ENCODE results near the gene STXBP6. TPM values are rescaled to one million over a fixed set of nuclear protein-coding genes. Genes with fewer than 3 reads are reported as not detected.

The STXBP6 gene
- total and polyA plus RNA-seq, 7 experiments from 2014 or later = not detected

- no peak overlapping the region for H3K4me3 Mint-ChIP-seq
- Histone ChIP-seq H3K9me3 (ENCODE audit: control insufficient read depth in 2 of 3, low read length in 3 of 3) (no peaks in the 10 kb centered on the region), H3K4me3 (ENCODE audit: low read length) (no peak overlapping the region), H3K4me1 (ENCODE audit: control insufficient read depth in 2 of 2, insufficient read depth in 2 of 2, low read length in 2 of 2) (no peaks in the 10 kb centered on the region), H3K27ac (ENCODE audit: low read depth, low read length) (no peak overlapping the region), H3K36me3 (ENCODE audit: control insufficient read depth in 2 of 3, insufficient read depth in 3 of 3, low read length in 3 of 3) (no peaks in the 10 kb centered on the region), H3K27me3 (ENCODE audit: control insufficient read depth in 2 of 2, insufficient read depth in 2 of 2, low read length in 2 of 2) (no peaks in the 10 kb centered on the region)
- ATAC-seq (no peak), DNase-seq (no peak)
- POLR2A ChIA-PET = no interaction called here
- intact Hi-C loops (cut with micrococcal nuclease) = no loop called here
- CTCF ChIA-PET = no interaction called here
- peaks cover 0 to 3% (median 0%) of the 10 kb centered on the region in 5 donors for H3K36me3 Mint-ChIP-seq
- H3K9me3 Mint-ChIP-seq = peaks cover 0 to 5% (median 0%) of the 10 kb centered on the region in 11 donors
- H3K27ac Mint-ChIP-seq = no peak overlapping the region
- H3K27me3 Mint-ChIP-seq = peaks cover 47 to 72% (median 62%) of the 10 kb centered on the region in 5 donors
- H3K4me1 Mint-ChIP-seq = peaks cover 0 to 16% (median 10%) of the 10 kb centered on the region in 7 donors
Observed at GRCh38 chr14:25052921-25053320, 3.0 kb upstream of the STXBP6 start.

- H3K27me3 ChIP-seq (ENCODE audit: control insufficient read depth in 2 of 2, insufficient read depth in 2 of 2, low read length in 2 of 2) = no peaks in the 10 kb centered on the region
- no peaks in the 10 kb centered on the region for H3K9me3 ChIP-seq (ENCODE audit: control insufficient read depth in 2 of 3, low read length in 3 of 3)
- peaks cover 0 to 5% (median 0%) of the 10 kb centered on the region in 11 donors for H3K9me3 Mint-ChIP-seq
- ChIA-PET POLR2A (no interaction called here), CTCF (no interaction called here)
- peaks cover 0 to 3% (median 0%) of the 10 kb centered on the region in 5 donors for H3K36me3 Mint-ChIP-seq
- H3K27ac ChIP-seq (ENCODE audit: low read depth, low read length) = no peak overlapping the region
- H3K36me3 ChIP-seq (ENCODE audit: control insufficient read depth in 2 of 3, insufficient read depth in 3 of 3, low read length in 3 of 3) = no peaks in the 10 kb centered on the region
- H3K4me1 ChIP-seq (ENCODE audit: control insufficient read depth in 2 of 2, insufficient read depth in 2 of 2, low read length in 2 of 2) = no peaks in the 10 kb centered on the region
- no peak overlapping the region for H3K4me3 ChIP-seq (ENCODE audit: low read length)
- intact Hi-C loops (cut with micrococcal nuclease) = no loop called here
- H3K4me3 Mint-ChIP-seq = no peak overlapping the region
- ATAC-seq = no peak
- peaks cover 0 to 16% (median 10%) of the 10 kb centered on the region in 7 donors for H3K4me1 Mint-ChIP-seq
- peaks cover 50 to 72% (median 64%) of the 10 kb centered on the region in 5 donors for H3K27me3 Mint-ChIP-seq
- no peak for DNase-seq
- H3K27ac Mint-ChIP-seq = no peak overlapping the region
Observed at GRCh38 chr14:25052385-25052784, 2.4 kb upstream of the STXBP6 start.

GRCh38 chr14:25050269-25051150, 563 bp upstream of the STXBP6 start:
- intact Hi-C loops (cut with micrococcal nuclease) = no loop called here
- Histone ChIP-seq H3K4me3 (ENCODE audit: low read length) (no peak overlapping the region), H3K27me3 (ENCODE audit: control insufficient read depth in 2 of 2, insufficient read depth in 2 of 2, low read length in 2 of 2) (peaks cover 0 to 4% of the 10 kb centered on the region in 2 donors), H3K36me3 (ENCODE audit: control insufficient read depth in 2 of 3, insufficient read depth in 3 of 3, low read length in 3 of 3) (no peaks in the 10 kb centered on the region), H3K4me1 (ENCODE audit: control insufficient read depth in 2 of 2, insufficient read depth in 2 of 2, low read length in 2 of 2) (no peaks in the 10 kb centered on the region), H3K27ac (ENCODE audit: low read depth, low read length) (no peak overlapping the region), H3K9me3 (ENCODE audit: control insufficient read depth in 2 of 3, low read length in 3 of 3) (no peaks in the 10 kb centered on the region)
- Mint-ChIP-seq H3K4me1 (peaks cover 0 to 16% (median 10%) of the 10 kb centered on the region in 7 donors), H3K36me3 (peaks cover 0 to 3% (median 0%) of the 10 kb centered on the region in 5 donors), H3K27ac (no peak overlapping the region), H3K4me3 (peak overlapping the region in 8 of 10 donors; percentile 14 to 69 (median 60)), H3K27me3 (peaks cover 55 to 69% (median 67%) of the 10 kb centered on the region in 5 donors), H3K9me3 (peaks cover 0 to 2% (median 0%) of the 10 kb centered on the region in 11 donors)
- ChIA-PET CTCF (no interaction called here), POLR2A (no interaction called here)
- DNase-seq = no peak
- ATAC-seq = no peak

GRCh38 chr14:25049093-25049567, 817 bp downstream of the STXBP6 start:
- peaks cover 0 to 2% (median 0%) of the 10 kb centered on the region in 11 donors for H3K9me3 Mint-ChIP-seq
- no peak overlapping the region for H3K27ac Mint-ChIP-seq
- ATAC-seq (no peak), DNase-seq (no peak)
- H3K9me3 ChIP-seq (ENCODE audit: control insufficient read depth in 2 of 3, low read length in 3 of 3) = no peaks in the 10 kb centered on the region
- H3K36me3 ChIP-seq (ENCODE audit: control insufficient read depth in 2 of 3, insufficient read depth in 3 of 3, low read length in 3 of 3) = no peaks in the 10 kb centered on the region
- peaks cover 0 to 4% of the 10 kb centered on the region in 2 donors for H3K27me3 ChIP-seq (ENCODE audit: control insufficient read depth in 2 of 2, insufficient read depth in 2 of 2, low read length in 2 of 2)
- peaks cover 0 to 16% (median 10%) of the 10 kb centered on the region in 7 donors for H3K4me1 Mint-ChIP-seq
- peak overlapping the region in 5 of 10 donors; percentile 3 to 60 (median 18) for H3K4me3 Mint-ChIP-seq
- peaks cover 54 to 79% (median 64%) of the 10 kb centered on the region in 5 donors for H3K27me3 Mint-ChIP-seq
- no peaks in the 10 kb centered on the region for H3K4me1 ChIP-seq (ENCODE audit: control insufficient read depth in 2 of 2, insufficient read depth in 2 of 2, low read length in 2 of 2)
- ChIA-PET CTCF (no interaction called here), POLR2A (no interaction called here)
- H3K36me3 Mint-ChIP-seq = peaks cover 0 to 3% (median 0%) of the 10 kb centered on the region in 5 donors
- no peak overlapping the region for H3K27ac ChIP-seq (ENCODE audit: low read depth, low read length)
- H3K4me3 ChIP-seq (ENCODE audit: low read length) = no peak overlapping the region
- intact Hi-C loops (cut with micrococcal nuclease) = no loop called here

- Histone ChIP-seq H3K9me3 (ENCODE audit: control insufficient read depth in 2 of 3, low read length in 3 of 3) (no peaks in the 10 kb centered on the region), H3K36me3 (ENCODE audit: control insufficient read depth in 2 of 3, insufficient read depth in 3 of 3, low read length in 3 of 3) (no peaks in the 10 kb centered on the region), H3K4me3 (ENCODE audit: low read length) (no peak overlapping the region), H3K27ac (ENCODE audit: low read depth, low read length) (no peak overlapping the region), H3K4me1 (ENCODE audit: control insufficient read depth in 2 of 2, insufficient read depth in 2 of 2, low read length in 2 of 2) (no peaks in the 10 kb centered on the region), H3K27me3 (ENCODE audit: control insufficient read depth in 2 of 2, insufficient read depth in 2 of 2, low read length in 2 of 2) (peaks cover 0 to 4% of the 10 kb centered on the region in 2 donors)
- ATAC-seq (no peak), DNase-seq (no peak)
- Mint-ChIP-seq H3K27ac (no peak overlapping the region), H3K4me3 (peak overlapping the region in 5 of 10 donors; percentile 3 to 60 (median 49)), H3K27me3 (peaks cover 51 to 79% (median 60%) of the 10 kb centered on the region in 5 donors), H3K36me3 (no peaks in the 10 kb centered on the region), H3K9me3 (peaks cover 0 to 2% (median 0%) of the 10 kb centered on the region in 11 donors), H3K4me1 (peaks cover 0 to 16% (median 10%) of the 10 kb centered on the region in 7 donors)
- CTCF ChIA-PET = interaction anchor here (0.6 kb wide), 1 partner anchor 615 kb away, joined by 3 read pairs; no protein-coding TSS in a partner anchor
- POLR2A ChIA-PET = no interaction called here
- intact Hi-C loops (cut with micrococcal nuclease) = no loop called here
Observed at GRCh38 chr14:25048170-25049016, 1.6 kb downstream of the STXBP6 start.

GRCh38 chr14:25046301-25046943, 3.5 kb downstream of the STXBP6 start:
- H3K27me3 ChIP-seq (ENCODE audit: control insufficient read depth in 2 of 2, insufficient read depth in 2 of 2, low read length in 2 of 2) = peaks cover 0 to 4% of the 10 kb centered on the region in 2 donors
- peaks cover 0 to 2% (median 0%) of the 10 kb centered on the region in 11 donors for H3K9me3 Mint-ChIP-seq
- intact Hi-C loops (cut with micrococcal nuclease) = no loop called here
- POLR2A ChIA-PET = no interaction called here
- H3K9me3 ChIP-seq (ENCODE audit: control insufficient read depth in 2 of 3, low read length in 3 of 3) = no peaks in the 10 kb centered on the region
- peaks cover 41 to 69% (median 45%) of the 10 kb centered on the region in 5 donors for H3K27me3 Mint-ChIP-seq
- no peak overlapping the region for H3K27ac ChIP-seq (ENCODE audit: low read depth, low read length)
- H3K4me3 Mint-ChIP-seq = no peak overlapping the region
- peaks cover 0 to 16% (median 10%) of the 10 kb centered on the region in 7 donors for H3K4me1 Mint-ChIP-seq
- H3K36me3 ChIP-seq (ENCODE audit: control insufficient read depth in 2 of 3, insufficient read depth in 3 of 3, low read length in 3 of 3) = no peaks in the 10 kb centered on the region
- no peaks in the 10 kb centered on the region for H3K4me1 ChIP-seq (ENCODE audit: control insufficient read depth in 2 of 2, insufficient read depth in 2 of 2, low read length in 2 of 2)
- H3K4me3 ChIP-seq (ENCODE audit: low read length) = no peak overlapping the region
- DNase-seq (no peak), ATAC-seq (no peak)
- CTCF ChIA-PET = no interaction called here
- H3K27ac Mint-ChIP-seq = no peak overlapping the region
- no peaks in the 10 kb centered on the region for H3K36me3 Mint-ChIP-seq
